ENCODE results near the gene LCN10.

- TF ChIP-seq EZH2phosphoT487 (IDR thresholded peaks at IDR 0.05; ENCODE audit: low read depth, severe bottlenecking, unreplicated experiment) (no peak), EZH2 (IDR thresholded peaks at IDR 0.05; ENCODE audit: borderline replicate concordance) (no peak)
- TF ChIP-seq, protein P1, sequence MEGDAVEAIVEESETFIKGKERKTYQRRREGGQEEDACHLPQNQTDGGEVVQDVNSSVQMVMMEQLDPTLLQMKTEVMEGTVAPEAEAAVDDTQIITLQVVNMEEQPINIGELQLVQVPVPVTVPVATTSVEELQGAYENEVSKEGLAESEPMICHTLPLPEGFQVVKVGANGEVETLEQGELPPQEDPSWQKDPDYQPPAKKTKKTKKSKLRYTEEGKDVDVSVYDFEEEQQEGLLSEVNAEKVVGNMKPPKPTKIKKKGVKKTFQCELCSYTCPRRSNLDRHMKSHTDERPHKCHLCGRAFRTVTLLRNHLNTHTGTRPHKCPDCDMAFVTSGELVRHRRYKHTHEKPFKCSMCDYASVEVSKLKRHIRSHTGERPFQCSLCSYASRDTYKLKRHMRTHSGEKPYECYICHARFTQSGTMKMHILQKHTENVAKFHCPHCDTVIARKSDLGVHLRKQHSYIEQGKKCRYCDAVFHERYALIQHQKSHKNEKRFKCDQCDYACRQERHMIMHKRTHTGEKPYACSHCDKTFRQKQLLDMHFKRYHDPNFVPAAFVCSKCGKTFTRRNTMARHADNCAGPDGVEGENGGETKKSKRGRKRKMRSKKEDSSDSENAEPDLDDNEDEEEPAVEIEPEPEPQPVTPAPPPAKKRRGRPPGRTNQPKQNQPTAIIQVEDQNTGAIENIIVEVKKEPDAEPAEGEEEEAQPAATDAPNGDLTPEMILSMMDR (IDR thresholded peaks at IDR 0.05; ENCODE audit: poor library complexity): no peak
Observed at GRCh38 chr9:136734837-136735496, 7.8 kb downstream of the LCN10 start.

All from hepatocyte (in vitro differentiated cells).